B cell (primary cell): ENCODE measurements around the gene MT1A. TPM values are rescaled to one million over a fixed set of nuclear protein-coding genes. Genes with fewer than 3 reads are reported as not detected.

ENCODE experiments used
- ATAC-seq: fragments of 200-7000 bp; cut with Tn5 transposase; one replicate; pipeline ENCODE4 v1.10.0; 2021; ENCODE audit warnings: low read depth, mild to moderate bottlenecking, moderate number of reproducible peaks, moderate library complexity
- CTCF ChIA-PET: fragments of 350-600 bp; sonication (Branson Sonifier 250); formaldehyde crosslinking; loops from one replicate; lab custom pipeline; 2021; ENCODE audit warnings: antibody characterized with exemption, inconsistent platforms; lab: Charles Lee
- POLR2A ChIA-PET: fragments of 350-600 bp; sonication (Branson Sonifier 250); formaldehyde crosslinking; loops from one replicate; lab custom pipeline; 2021; ENCODE audit warnings: antibody characterized with exemption; lab: Charles Lee
- DNase-seq: peaks from one replicate; pipeline ENCODE4 v3.0.0; 2013
- H2AFZ ChIP-seq: 2 replicates; pipeline ENCODE4 v1.6.1; 2012; ENCODE audit warnings: mild to moderate bottlenecking, low read depth, low read length; ENCODE audit not compliant: insufficient read depth, poor library complexity, severe bottlenecking
- H3K27ac ChIP-seq, 2 donors: 1 replicate in 1 of 2; 2 replicates in 1 of 2; pipeline ENCODE4 v1.5.1; 2012 to 2013; ENCODE audit warnings: low read length in 2 of 2, mild to moderate bottlenecking in 2 of 2, moderate library complexity in 1 of 2
- H3K27me3 ChIP-seq, 4 experiments: fragments of 200-600 bp in 1 of 4; sonication (generic) in 1 of 4; replicated peaks in 1 of 4; 1 replicate in 2 of 4; 2 replicates in 2 of 4; pipeline versions ENCODE4 v1.6.1 to v1.7.0; 2013 to 2016; ENCODE audit warnings: low read length in 3 of 4, mild to moderate bottlenecking in 2 of 4, mixed read lengths in 1 of 4, moderate library complexity in 1 of 4; ENCODE audit not compliant: insufficient read depth in 4 of 4, control insufficient read depth in 3 of 4; ENCODE audit errors: control extremely low read depth in 1 of 4
- H3K36me3 ChIP-seq, 2 experiments: replicated peaks in 1 of 2; 1 replicate in 1 of 2; 2 replicates in 1 of 2; pipeline versions ENCODE4 v1.6.1 to v1.7.1; 2013; ENCODE audit warnings: low read length in 1 of 2; ENCODE audit not compliant: insufficient read depth in 2 of 2, control insufficient read depth in 1 of 2; ENCODE audit errors: control extremely low read depth in 1 of 2, extremely low read depth in 1 of 2
- H3K4me1 ChIP-seq, 2 donors: fragments of 200-600 bp in 1 of 2; sonication (generic) in 1 of 2; 1 replicate in 1 of 2; 2 replicates in 1 of 2; pipeline versions ENCODE4 v1.5.1 to v1.6.1; 2013 to 2017; ENCODE audit warnings: low read length in 2 of 2; ENCODE audit not compliant: control insufficient read depth in 2 of 2, insufficient read depth in 2 of 2
- H3K4me2 ChIP-seq: replicated peaks from 2 replicates; pipeline ENCODE3; 2012; ENCODE audit warnings: mild to moderate bottlenecking, low read depth, low read length; ENCODE audit not compliant: poor library complexity, severe bottlenecking
- H3K4me3 ChIP-seq, 5 experiments: fragments of 200-600 bp in 1 of 5; sonication (generic) in 1 of 5; 1 replicate in 3 of 5; 2 replicates in 2 of 5; pipeline versions ENCODE4 v1.5.1 to v1.7.0; 2011 to 2016; ENCODE audit warnings: low read length in 4 of 5, mild to moderate bottlenecking in 4 of 5, low read depth in 2 of 5, control low read depth in 1 of 5, moderate library complexity in 1 of 5; ENCODE audit not compliant: insufficient read depth in 1 of 5; ENCODE audit errors: control extremely low read depth in 1 of 5, extremely low read depth in 1 of 5
- H3K79me2 ChIP-seq: fragments of 200-600 bp; sonication (generic); one replicate; pipeline ENCODE4 v1.6.0; 2016; ENCODE audit warnings: low read length; ENCODE audit not compliant: control insufficient read depth, insufficient read depth
- H3K9ac ChIP-seq: fragments of 200-600 bp; sonication (generic); 2 replicates; pipeline ENCODE4 v1.6.1; 2017; ENCODE audit warnings: mild to moderate bottlenecking, low read length, moderate library complexity
- H3K9me3 ChIP-seq, 3 donors: one replicate each; pipeline versions ENCODE4 v1.6.1 to v1.7.1; 2013; ENCODE audit warnings: low read length in 2 of 3; ENCODE audit not compliant: control insufficient read depth in 2 of 3, insufficient read depth in 1 of 3; ENCODE audit errors: control extremely low read depth in 1 of 3
- H4K20me1 ChIP-seq: 2 replicates; pipeline ENCODE4 v1.6.0; 2012; ENCODE audit warnings: mild to moderate bottlenecking, low read length; ENCODE audit not compliant: insufficient read depth, control insufficient read depth, poor library complexity, severe bottlenecking
- H3K27ac Mint-ChIP-seq: one replicate; pipeline ENCODE4 v1.8.0; 2021; ENCODE audit warnings: mixed read lengths
- H3K27me3 Mint-ChIP-seq: one replicate; pipeline ENCODE4 v1.8.0; 2021; ENCODE audit warnings: mixed read lengths
- H3K4me1 Mint-ChIP-seq: one replicate; pipeline ENCODE4 v1.8.0; 2021; ENCODE audit warnings: mixed read lengths
- H3K4me3 Mint-ChIP-seq: one replicate; pipeline ENCODE4 v1.8.0; 2021; ENCODE audit warnings: mixed read lengths
- H3K9me3 Mint-ChIP-seq: one replicate; pipeline ENCODE4 v1.8.0; 2022; ENCODE audit warnings: mixed read lengths; ENCODE audit not compliant: insufficient read depth
- CTCF ChIP-seq: fragments of 200-600 bp; IDR thresholded peaks from one replicate; pipeline ENCODE4 v1.8.0; 2022; ENCODE audit warnings: antibody characterized with exemption, mild to moderate bottlenecking
- EZH2 ChIP-seq: IDR thresholded peaks from 2 replicates; pipeline ENCODE4 v1.6.1; 2012; ENCODE audit warnings: borderline replicate concordance, low read depth, mild to moderate bottlenecking, moderate library complexity, low read length; ENCODE audit not compliant: insufficient read depth, poor library complexity, severe bottlenecking
- WGBS: methylation state at CpG from one replicate; pipeline ENCODE4 v1.1.5; 2013; ENCODE audit warnings: missing lambda C conversion rate; ENCODE audit not compliant: insufficient coverage; 5-methylcytosine and 5-hydroxymethylcytosine counted together
- intact Hi-C: fragments of 100-400 bp; cut with micrococcal nuclease; formaldehyde crosslinking; loops from one replicate; pipeline ENCODE4 v1.10.0; 2022
- polyA plus RNA-seq: library from polyadenylated mRNA; depleted of rRNA; stranded (reverse); fragments of >200 nt; gene quantifications from 2 replicates; pipeline ENCODE4 v1.2.3, GENCODE V29; 2012
- total RNA-seq, 2 donors: library from RNA; stranded (reverse); fragments of 120-200 nt in 1 of 2; gene quantifications; 1 replicate in 1 of 2; 2 replicates in 1 of 2; pipeline versions ENCODE4 v1.2.3 to v1.2.4, GENCODE V29; 2013 to 2022

Gene MT1A
- total and polyA plus RNA-seq, 2 donors (not counting 1 experiment from before 2014, with no cell fraction given): not detected

GRCh38 chr16:56689171-56689570, 50.7 kb downstream of the MT1A start:
- ATAC-seq (no peak), DNase-seq (no peak)
- Histone ChIP-seq H3K27me3 (no peaks in the 10 kb centered on the region), H4K20me1 (no peaks in the 10 kb centered on the region), H3K4me3 (no peak overlapping the region), H3K9ac (no peak overlapping the region), H3K9me3 (peaks cover 0 to 12% (median 0%) of the 10 kb centered on the region in 3 donors), H2AFZ (no peak overlapping the region), H3K4me2 (no peak overlapping the region), H3K79me2 (no peaks in the 10 kb centered on the region), H3K36me3 (no peaks in the 10 kb centered on the region), H3K4me1 (no peaks in the 10 kb centered on the region), H3K27ac (no peak overlapping the region)
- Mint-ChIP-seq H3K4me3 (no peak overlapping the region), H3K27ac (no peak overlapping the region), H3K9me3 (peaks cover 2% of the 10 kb centered on the region), H3K27me3 (peaks cover 22% of the 10 kb centered on the region), H3K4me1 (no peaks in the 10 kb centered on the region)
- no peak for TF ChIP-seq EZH2
- no peak for TF ChIP-seq CTCF
- ChIA-PET POLR2A (no interaction called here), CTCF (interaction anchor here (3.3 kb wide), 1 partner anchor 12 kb away, joined by 15 read pairs; no protein-coding TSS in a partner anchor)
- intact Hi-C loops: loop anchor here (10.0 kb wide), 1 partner anchor 54 kb away; the partner anchor contains the start of genes MT1A and MT1M
- WGBS: 86% methylated on average over 1 of the region's 3 CpGs

Other genes starting within 250 kb of the MT1A start
- gene AMFR, start 213.1 kb upstream of the MT1A start, total RNA-seq: 225 and 234 TPM in 2 replicates
- gene AMFR, start 213.1 kb upstream of the MT1A start, polyA plus RNA-seq: 118 and 165 TPM in 2 replicates
- 85.5 and 89.4 TPM in 2 replicates for gene NUDT21, start 187.3 kb upstream of the MT1A start, total RNA-seq
- 25.0 and 27.3 TPM in 2 replicates for gene NUDT21, start 187.3 kb upstream of the MT1A start, polyA plus RNA-seq
- gene OGFOD1, start 187.1 kb upstream of the MT1A start, total RNA-seq: 28.7 and 30.9 TPM in 2 replicates
- gene OGFOD1, start 187.1 kb upstream of the MT1A start, polyA plus RNA-seq: 6.0 and 8.4 TPM in 2 replicates
- gene BBS2, start 118.6 kb upstream of the MT1A start, total RNA-seq: 63.4 and 69.6 TPM in 2 replicates
- gene BBS2, start 118.6 kb upstream of the MT1A start, polyA plus RNA-seq: 49.4 and 70.8 TPM in 2 replicates
- gene MT4, start 73.6 kb upstream of the MT1A start, total RNA-seq: not detected in 2 replicates
- not detected in 2 replicates for gene MT4, start 73.6 kb upstream of the MT1A start, polyA plus RNA-seq
- not detected in 2 replicates for gene MT3, start 49.1 kb upstream of the MT1A start, total RNA-seq
- not detected in 2 replicates for gene MT3, start 49.1 kb upstream of the MT1A start, polyA plus RNA-seq
- gene MT2A, start 30.1 kb upstream of the MT1A start, total RNA-seq: 6.7 and 14.4 TPM in 2 replicates
- 1.1 and 3.1 TPM in 2 replicates for gene MT2A, start 30.1 kb upstream of the MT1A start, polyA plus RNA-seq
- gene MT1E, start 12.9 kb upstream of the MT1A start, total RNA-seq: not detected in 2 replicates
- gene MT1E, start 12.9 kb upstream of the MT1A start, polyA plus RNA-seq: 0.32 and 3.1 TPM in 2 replicates
- gene MT1M, start 6.0 kb upstream of the MT1A start, total RNA-seq: not detected in 2 replicates
- not detected in 2 replicates for gene MT1M, start 6.0 kb upstream of the MT1A start, polyA plus RNA-seq
- gene MT1B, start 13.2 kb downstream of the MT1A start, total RNA-seq: not detected in 2 replicates
- not detected in 2 replicates for gene MT1B, start 13.2 kb downstream of the MT1A start, polyA plus RNA-seq
- gene MT1F, start 19.3 kb downstream of the MT1A start, total RNA-seq: 4.3 and 7.6 TPM in 2 replicates
- 2.2 and 5.3 TPM in 2 replicates for gene MT1F, start 19.3 kb downstream of the MT1A start, polyA plus RNA-seq
- not detected in 2 replicates for gene MT1G, start 29.4 kb downstream of the MT1A start, total RNA-seq
- gene MT1G, start 29.4 kb downstream of the MT1A start, polyA plus RNA-seq: not detected in 2 replicates
- gene MT1H, start 31.1 kb downstream of the MT1A start, total RNA-seq: not detected in 2 replicates
- gene MT1H, start 31.1 kb downstream of the MT1A start, polyA plus RNA-seq: not detected in 2 replicates
- 13.0 and 17.2 TPM in 2 replicates for gene MT1X, start 43.8 kb downstream of the MT1A start, total RNA-seq
- gene MT1X, start 43.8 kb downstream of the MT1A start, polyA plus RNA-seq: 8.0 and 9.1 TPM in 2 replicates
- 64.6 and 67.1 TPM in 2 replicates for gene NUP93, start 91.5 kb downstream of the MT1A start, total RNA-seq
- 23.6 and 30.4 TPM in 2 replicates for gene NUP93, start 91.5 kb downstream of the MT1A start, polyA plus RNA-seq
- gene SLC12A3, start 226.5 kb downstream of the MT1A start, total RNA-seq: 4.9 and 5.3 TPM in 2 replicates
- gene SLC12A3, start 226.5 kb downstream of the MT1A start, polyA plus RNA-seq: 0.72 and 1.3 TPM in 2 replicates